HG02885 (cell line): Measurements from ENCODE around the gene MMP20.
A peak's percentile ranks its signal among the peaks of the same experiment; 100 is the strongest.
"Not testable (repeated sequence)": the region's sequence is repeated elsewhere in the genome, so short reads cannot be mapped to it uniquely, and the experiment has no call there.

ENCODE experiments used
- ATAC-seq: cut with Tn5 transposase; IDR thresholded peaks from one replicate; pipeline ENCODE4 v1.9.1; 2021; ENCODE audit warnings: mild to moderate bottlenecking; ENCODE audit not compliant: unreplicated experiment, poor library complexity

The MMP20 gene, protein sequence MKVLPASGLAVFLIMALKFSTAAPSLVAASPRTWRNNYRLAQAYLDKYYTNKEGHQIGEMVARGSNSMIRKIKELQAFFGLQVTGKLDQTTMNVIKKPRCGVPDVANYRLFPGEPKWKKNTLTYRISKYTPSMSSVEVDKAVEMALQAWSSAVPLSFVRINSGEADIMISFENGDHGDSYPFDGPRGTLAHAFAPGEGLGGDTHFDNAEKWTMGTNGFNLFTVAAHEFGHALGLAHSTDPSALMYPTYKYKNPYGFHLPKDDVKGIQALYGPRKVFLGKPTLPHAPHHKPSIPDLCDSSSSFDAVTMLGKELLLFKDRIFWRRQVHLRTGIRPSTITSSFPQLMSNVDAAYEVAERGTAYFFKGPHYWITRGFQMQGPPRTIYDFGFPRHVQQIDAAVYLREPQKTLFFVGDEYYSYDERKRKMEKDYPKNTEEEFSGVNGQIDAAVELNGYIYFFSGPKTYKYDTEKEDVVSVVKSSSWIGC

GRCh38 chr11:102625177-102625576, at the start of gene MMP20:
MMP20 (minus strand) TSS chr11:102625332; CDS start chr11:102625319, 13 bp downstream.
- no peak for ATAC-seq

DNA sequence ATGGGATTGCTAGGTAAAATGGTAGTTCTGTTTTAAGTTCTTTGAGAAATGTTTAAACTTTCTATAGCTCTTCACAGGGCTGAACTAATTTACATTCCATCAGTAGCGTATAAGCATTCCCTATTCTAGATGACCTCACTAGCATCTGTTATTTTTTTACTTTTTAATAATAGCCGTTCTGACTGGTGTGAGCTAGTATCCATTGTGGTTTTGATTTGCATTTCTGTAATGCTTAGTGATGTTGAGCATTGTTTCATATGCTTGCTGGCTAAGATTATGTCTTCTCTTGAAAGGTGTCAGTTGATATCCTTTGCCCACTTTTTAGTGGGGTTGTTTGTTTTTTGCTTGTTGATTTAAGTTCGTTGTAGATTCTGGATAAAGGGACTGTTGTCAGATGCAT, 44.5 kb upstream of the MMP20 start:
- peak; percentile 73 for ATAC-seq

DNA sequence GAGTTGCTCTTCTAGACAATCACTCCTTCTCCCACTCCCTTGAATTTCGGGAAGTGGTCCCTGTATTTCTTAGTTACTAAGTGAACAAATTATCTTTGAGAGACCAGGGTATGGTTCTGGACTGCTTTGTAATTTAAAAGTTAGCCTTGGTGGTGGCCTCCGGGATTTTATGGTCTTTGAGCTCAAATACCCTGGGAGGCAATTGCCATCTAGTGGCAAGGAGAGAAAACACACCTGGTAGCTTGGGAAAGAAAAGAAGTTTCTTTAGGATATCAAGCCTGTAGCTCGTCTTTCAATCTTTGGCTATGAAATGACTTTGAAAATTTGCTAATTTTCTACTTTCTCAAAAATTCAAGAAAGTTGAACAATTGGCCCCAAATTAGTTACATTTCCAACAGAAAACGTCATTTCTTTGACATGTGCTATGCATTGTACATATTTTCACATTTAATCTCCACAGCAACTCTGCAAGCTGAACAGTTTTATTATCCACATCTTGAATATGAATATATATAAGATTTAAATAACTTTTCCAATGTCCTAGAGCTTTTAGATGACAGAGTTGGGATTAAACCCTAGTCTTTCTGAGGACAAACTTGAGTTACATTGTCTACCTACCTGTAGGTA, 41.3 kb upstream of the MMP20 start:
- ATAC-seq, result peak; percentile 65

- peak; percentile 68 for ATAC-seq
These were observed 39.0 kb upstream of the MMP20 start for GRCh38 chr11:102664001-102664752.

- ATAC-seq, result no peak
These were observed 37.5 kb upstream of the MMP20 start for GRCh38 chr11:102662607-102663006.

DNA sequence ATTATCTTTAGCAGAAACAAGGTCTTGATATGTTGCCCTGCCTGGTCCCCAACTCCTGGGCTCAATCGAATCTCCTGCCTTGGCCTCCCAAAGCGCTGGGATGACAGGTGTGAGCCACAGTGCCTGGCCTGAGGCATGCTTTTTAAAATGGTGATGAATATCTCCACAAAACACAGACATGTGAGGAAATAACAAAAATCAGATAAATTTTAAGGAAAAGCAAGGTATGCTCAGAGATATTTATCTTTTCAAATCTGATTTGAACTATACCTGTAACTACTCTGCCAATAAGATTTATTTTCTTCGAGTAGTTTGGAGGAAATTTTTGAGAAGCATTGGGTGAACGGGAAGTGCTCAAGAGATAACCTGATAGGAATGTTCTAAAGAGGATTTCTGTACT, 35.9 kb upstream of the MMP20 start:
- ATAC-seq, result no peak

DNA sequence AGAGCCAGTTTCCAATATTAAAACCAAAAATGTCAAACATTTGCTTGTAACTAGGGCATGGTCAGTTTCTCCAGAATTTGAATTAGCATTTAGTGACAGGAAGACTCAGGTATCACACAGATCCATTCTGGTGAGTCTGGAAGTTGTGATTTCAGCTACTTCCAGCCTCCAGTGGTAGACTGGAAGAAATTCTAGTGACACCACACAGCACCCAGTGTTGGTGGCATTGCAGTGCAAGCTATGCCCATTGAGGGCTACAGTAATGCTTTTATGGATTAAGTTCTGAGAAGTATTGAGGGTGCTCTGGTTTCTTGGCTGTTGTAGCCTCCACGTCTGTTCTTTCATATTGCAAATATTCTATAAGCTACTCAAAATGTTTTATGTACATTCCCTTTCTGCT, 31.4 kb upstream of the MMP20 start:
- no peak for ATAC-seq

DNA sequence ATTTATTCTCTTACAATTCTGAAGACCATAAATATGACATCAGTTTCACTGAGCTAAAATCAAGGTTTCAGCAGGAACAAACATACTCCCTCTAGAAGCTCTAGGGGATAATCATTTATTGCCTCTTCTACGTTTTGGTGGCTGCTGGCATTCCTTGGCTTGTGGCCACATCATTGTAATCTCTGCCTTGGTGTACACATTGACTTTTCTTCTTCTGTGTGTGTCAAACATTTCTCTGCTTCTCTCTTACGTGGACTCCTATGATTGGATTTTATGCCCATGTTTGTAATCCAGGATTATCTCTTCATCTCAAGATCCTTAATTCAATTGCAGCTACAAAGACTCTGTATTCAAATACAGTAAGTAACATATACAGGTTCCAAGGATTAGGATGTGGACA, 30.4 kb upstream of the MMP20 start:
- no peak for ATAC-seq

DNA sequence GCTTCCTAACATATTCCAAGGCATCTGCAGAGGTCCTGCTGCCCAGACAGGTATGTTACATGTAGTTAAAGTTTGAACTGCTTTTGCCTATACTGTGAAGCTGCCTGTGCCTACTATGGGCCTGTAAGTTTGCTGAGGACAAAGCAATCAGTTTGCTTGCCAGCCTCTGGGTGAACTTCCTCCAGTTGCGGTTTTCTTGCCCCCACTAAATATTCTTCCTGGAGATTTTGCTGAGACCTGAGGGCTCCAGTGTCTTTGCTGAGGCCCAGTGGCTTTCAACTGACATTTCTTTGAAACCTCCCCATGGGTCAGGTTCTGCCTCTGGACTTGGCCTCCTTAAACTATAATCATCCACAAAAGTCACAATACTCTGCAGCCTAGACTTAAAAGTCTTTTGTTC, 29.6 kb upstream of the MMP20 start:
- no peak for ATAC-seq

DNA sequence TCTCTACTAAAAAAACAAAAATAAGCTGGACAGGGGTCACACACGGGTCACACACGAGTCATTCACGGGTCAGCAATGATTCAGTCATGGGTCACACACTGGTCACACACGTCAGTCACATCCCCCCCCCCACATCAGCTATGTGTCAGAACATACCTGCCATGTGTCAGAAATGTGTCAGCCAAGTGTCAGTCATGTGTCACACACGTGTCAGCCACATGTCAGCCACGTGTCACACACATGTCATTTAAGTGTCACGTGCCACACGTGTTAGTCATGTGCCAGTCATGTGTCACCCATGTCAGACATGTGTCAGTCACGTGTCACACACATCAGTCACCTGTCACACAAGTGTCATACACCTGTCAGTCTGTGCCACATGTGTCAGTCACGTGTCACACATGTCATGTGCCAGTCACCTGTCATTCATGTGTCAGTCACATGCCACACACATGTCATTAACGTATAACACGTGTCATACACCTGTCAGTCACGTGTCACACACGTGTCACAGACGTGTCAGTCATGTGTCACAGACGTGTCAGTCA, 28.7 kb upstream of the MMP20 start:
- no peak for ATAC-seq

DNA sequence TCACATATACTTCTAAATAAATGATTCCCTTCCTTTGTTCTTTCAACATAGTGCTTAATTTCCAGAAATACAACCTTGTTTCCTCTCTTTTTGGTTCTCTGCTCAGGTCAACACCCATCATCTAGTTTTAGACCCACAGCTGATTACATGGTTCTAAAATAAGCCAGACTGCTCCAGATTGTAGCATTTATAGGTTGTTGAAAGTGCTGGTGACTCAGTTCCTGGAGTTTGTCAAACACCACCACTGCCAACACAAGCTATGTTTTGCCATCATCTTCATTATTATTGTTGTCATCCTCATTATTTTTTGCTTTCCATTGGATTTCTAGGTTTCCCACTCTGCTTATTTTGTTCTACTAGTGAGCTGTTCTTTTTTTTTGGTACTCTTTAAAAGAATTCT, 22.3 kb upstream of the MMP20 start:
- ATAC-seq, result no peak

- ATAC-seq, result no peak
These were observed 18.8 kb upstream of the MMP20 start for GRCh38 chr11:102643941-102644340.

DNA sequence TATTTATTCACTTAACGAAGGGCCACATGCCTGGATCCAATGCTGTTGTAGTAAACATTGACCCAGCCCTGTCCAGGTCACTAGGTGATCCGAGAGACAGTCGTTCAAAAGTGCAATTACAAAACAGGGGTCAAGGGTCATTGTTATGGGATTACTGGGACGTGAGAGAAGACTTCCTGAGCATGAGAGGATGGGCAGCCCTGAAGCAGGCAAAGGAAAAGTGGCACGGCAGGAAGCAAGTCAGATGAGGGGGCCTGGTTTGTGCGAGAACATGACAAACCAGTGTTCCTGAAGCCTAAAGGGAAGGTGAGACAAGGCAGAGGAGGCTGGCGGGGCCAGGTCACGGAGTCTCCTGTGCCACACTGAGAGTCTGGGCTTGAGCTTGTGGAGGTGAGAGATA, 15.8 kb upstream of the MMP20 start:
- no peak for ATAC-seq

DNA sequence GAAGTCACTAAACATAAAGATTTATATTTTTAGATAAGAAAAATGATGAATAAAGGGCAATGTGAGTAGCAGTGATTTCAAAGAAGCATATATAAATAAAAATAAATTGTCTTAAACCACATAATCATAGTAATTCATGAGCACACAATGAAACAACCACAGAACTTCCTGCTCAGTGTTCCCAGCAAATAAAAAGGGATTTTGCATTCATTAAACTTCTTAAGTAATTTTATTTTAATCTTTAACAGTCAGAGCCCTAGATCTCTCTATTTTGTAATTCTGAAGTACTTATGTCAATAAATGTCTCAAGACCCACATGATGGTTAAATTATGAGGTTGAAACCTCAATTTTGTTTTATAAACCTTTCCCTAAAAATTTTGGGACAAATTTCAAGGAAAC, 14.5 kb upstream of the MMP20 start:
- no peak for ATAC-seq

DNA sequence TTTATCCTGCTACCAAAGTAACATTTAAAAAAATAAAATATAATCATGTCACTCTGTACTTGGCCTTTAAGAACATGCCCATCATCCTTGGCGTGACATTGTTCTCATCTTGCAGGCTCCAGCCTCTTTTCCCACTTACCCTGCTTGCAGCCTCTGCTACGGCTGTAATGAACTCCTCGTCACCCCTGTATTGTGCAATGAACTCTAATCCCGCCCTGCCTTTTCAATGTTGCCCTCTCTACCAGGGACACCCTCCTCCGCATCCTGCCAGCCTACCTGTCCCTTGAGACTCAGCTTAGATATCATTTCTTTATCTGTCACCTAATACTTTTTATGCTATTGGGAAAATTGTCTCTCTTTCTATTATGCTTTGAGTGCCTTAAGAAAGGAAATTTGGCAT, 12.6 kb upstream of the MMP20 start:
- ATAC-seq, result no peak

- ATAC-seq, result no peak
These were observed 8.4 kb upstream of the MMP20 start for GRCh38 chr11:102633385-102634026.

DNA sequence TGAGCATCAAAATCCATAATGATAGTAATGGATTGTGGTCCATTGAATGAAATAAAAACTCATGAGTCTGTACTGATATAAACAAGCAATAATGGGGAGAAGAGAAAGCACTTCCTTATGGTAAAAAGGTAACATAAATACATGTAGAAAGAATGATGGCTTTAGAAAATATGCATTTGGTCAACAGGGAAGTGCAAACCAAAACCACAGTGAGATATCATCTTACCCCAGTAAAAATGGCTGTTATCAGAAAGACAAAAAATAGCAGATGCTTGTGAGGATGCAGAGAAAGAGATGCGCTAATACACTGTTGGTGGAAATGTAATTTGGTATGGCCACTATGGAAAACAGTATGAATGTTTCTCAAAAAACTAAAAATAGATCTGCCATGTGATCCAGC, 6.9 kb upstream of the MMP20 start:
- no peak for ATAC-seq

GRCh38 chr11:102630598-102631448, 5.7 kb upstream of the MMP20 start:
- no peak for ATAC-seq

- not testable (repeated sequence) for ATAC-seq
These were observed 4.8 kb upstream of the MMP20 start for GRCh38 chr11:102629908-102630307.
